Caki2 (cell line): ENCODE data around the gene JOSD2. TPM values are rescaled to one million over a fixed set of nuclear protein-coding genes. Genes with fewer than 3 reads are reported as not detected.

ENCODE experiments used
- DNase-seq: peaks from one replicate; pipeline ENCODE4 v3.0.0-alpha.2; 2015; ENCODE audit warnings: low read depth
- in situ Hi-C: cut with HindIII; loops from 2 replicates; pipeline ENCODE4 v1.10.0; 2016; ENCODE audit warnings: low sequenced_read_pairs, low pct_unique_long_range_greater_than_20kb, mixed read lengths
- total RNA-seq: library from RNA; depleted of rRNA; stranded (reverse); fragments of >200 nt; shearing (Covaris generic); gene quantifications from 2 replicates; pipeline ENCODE4 v1.2.3, GENCODE V29; 2014; ENCODE audit warnings: low replicate concordance; rRNA removed

JOSD2 gene
- 34.4 and 59.0 TPM in 2 replicates for total RNA-seq

DNA sequence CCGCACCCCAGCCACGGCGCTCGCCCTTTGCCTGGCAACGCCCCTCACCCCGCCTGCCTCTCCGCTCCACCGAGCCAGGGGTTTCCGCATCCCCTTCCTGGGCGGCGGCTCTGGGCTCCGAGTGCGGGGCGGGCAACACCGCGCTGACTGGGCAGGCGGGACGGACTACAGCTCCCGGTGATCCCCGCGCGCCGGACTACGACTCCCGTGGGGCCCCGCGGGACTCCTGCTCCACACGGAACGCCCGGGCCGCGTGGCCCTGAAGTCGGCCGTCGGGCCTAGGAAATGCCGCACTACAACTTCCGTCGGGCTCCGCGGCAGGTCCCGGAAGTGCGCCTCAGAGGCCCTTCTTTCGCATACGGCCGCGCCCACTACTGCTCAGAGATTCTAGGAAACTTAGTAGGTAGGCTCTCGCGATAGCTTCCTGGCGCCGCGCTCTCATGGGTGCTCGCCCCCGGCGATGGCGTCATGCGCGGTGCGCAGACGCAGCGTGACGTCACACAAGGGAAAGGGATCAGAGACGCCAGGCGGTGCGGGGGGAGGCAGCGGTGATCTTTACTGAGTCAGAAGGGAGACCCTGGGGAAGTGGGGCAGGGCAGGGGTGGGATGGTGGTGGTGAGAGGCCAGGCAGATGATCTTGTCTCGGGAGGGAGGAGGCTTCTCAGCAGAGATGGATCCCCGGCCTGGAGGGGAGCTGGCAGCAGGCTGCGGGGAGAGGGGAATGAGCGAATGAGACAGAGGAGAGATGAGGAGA is at the start of gene JOSD2:
TSS of gene JOSD2 (minus strand) at position 123 of the 754 bp plus-strand sequence. CDS start 760 bp downstream, outside the sequence.
- in situ Hi-C loops = no loop called here
- peak; percentile 99 for DNase-seq

- in situ Hi-C loops = no loop called here
Observed at GRCh38 chr19:50559636-50560035, 48.6 kb upstream of the JOSD2 start.

GRCh38 chr19:50558449-50558848 is 47.5 kb upstream of the JOSD2 start:
- in situ Hi-C loops = no loop called here

More at GRCh38 chr19:50559636-50560035, 48.6 kb upstream of the JOSD2 start:
- DNase-seq = no peak

DNA sequence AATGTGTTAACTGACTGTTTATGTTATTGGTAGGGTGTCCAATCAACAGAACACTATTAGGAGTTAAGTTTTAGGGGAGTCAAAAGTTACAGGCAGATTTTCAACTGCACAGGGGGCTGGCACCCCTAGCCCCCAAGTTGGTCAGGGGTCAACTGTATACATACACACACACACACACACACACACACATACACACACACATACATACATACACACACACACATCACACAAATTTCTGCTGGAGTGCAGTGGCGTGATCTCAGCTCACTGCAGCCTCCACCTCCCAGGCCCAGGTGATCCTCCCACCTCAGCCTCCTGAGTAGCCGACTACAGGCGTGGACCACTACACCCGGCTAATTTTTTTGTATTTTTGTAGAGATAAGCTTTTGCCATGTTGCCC is 47.0 kb upstream of the JOSD2 start:
- in situ Hi-C loops = no loop called here

More at GRCh38 chr19:50558449-50558848, 47.5 kb upstream of the JOSD2 start:
- DNase-seq = no peak

GRCh38 chr19:50557009-50557613 is 46.1 kb upstream of the JOSD2 start:
- no peak for DNase-seq
- in situ Hi-C loops = no loop called here

More for the DNA sequence above, 47.0 kb upstream of the JOSD2 start:
- no peak for DNase-seq

- peak; percentile 82 for DNase-seq
- in situ Hi-C loops = no loop called here
Observed at GRCh38 chr19:50556282-50557008, 45.5 kb upstream of the JOSD2 start.

GRCh38 chr19:50555450-50556281 is 44.7 kb upstream of the JOSD2 start:
- peak; percentile 41 for DNase-seq
- in situ Hi-C loops = no loop called here

- no peak for DNase-seq
- in situ Hi-C loops = no loop called here
Observed at GRCh38 chr19:50555033-50555432, 44.0 kb upstream of the JOSD2 start.

GRCh38 chr19:50554212-50554611 is 43.2 kb upstream of the JOSD2 start:
- no peak for DNase-seq
- in situ Hi-C loops = no loop called here

GRCh38 chr19:50553134-50553703 is 42.2 kb upstream of the JOSD2 start:
- DNase-seq = no peak
- in situ Hi-C loops = no loop called here

- in situ Hi-C loops = no loop called here
- no peak for DNase-seq
Observed at GRCh38 chr19:50552540-50552939, 41.5 kb upstream of the JOSD2 start.

DNA sequence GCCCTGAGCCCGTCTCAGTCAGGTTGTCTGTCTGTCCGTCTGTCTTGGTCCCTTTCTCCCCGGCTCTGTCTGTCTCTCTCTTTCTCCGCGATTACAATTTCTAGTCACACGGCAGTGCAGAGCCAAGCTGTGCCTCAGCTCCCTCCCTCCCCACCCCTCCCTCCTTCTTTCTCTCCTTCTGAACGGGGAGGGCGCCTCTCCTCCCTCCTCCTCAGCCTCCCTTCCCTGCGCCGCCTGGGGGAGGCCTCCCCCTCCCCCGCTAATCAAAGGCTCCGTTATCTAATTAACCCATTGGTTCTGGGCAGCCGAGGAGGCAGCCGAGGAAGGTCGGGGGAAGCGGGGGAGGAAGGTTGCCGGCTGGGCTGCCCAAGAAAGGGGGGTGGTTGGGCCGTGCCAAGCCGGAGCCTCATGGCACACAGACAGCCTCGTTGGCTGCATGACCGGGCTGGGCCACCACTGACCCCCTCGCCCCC is 40.8 kb upstream of the JOSD2 start:
- no peak for DNase-seq
- in situ Hi-C loops = no loop called here

- no peak for DNase-seq
- in situ Hi-C loops = no loop called here
Observed at GRCh38 chr19:50551034-50551714, 40.2 kb upstream of the JOSD2 start.

DNA sequence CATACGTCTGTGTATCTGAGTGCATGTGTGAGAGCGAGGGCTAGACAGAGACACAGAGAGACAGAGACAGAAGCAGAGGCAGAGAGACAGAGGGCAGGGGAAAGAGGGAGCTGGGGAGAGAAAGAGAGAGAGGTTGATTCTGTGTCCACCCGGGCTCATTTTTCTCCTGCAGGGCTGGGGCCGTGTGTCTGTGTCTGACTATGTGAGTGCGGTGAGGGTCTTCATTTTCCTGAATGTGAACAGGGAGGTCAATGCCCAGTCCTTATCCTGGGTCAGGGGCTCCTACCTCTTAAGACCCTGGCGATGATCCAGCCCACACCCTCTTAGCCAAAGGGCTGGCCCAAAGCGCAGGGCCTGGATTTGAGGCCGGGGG is 39.6 kb upstream of the JOSD2 start:
- in situ Hi-C loops = no loop called here
- DNase-seq = no peak

- in situ Hi-C loops = no loop called here
- DNase-seq = no peak
Observed at GRCh38 chr19:50549927-50550593, 39.1 kb upstream of the JOSD2 start.

DNA sequence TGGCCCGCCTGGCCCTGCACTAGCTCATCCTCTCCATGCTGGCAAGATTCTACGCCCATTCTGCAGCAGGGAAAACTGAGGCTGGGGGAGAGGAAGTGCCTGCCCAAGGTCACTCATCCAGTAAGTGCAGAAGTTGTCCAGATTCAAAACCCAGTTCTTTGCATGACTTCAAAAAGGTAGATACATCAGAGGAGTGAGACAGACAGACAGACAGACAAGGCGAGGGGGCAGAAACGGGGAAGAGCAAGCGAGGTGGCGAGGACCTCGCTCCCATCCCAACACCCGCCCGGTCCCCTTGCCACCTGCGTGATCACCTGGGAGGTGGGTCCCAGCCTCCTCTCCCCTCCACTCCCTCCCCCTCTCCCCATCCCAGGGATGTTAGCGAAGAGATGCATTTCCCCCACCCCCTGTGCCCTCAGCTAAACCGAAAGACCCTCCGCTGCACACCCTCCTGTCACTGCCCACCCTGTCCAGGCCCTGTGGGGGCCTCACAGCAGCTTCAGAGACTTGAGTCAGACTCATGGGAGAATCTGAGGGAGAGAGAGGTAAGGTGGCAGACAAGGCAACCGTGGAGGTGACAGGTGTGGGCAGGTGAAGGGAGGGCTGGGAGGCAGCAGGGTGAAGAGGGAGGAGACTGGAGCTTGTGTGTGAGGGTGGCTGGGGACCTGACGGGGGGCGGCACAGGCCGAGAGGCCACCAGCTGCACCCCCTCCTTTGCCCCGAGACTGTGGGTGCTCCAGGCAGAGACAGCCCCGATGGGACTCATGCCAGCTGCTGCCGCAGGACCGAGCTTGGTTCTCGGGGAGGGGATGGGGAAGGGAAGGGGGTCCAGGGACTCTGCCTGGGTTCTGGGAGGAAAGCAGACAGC is 38.3 kb upstream of the JOSD2 start:
- in situ Hi-C loops = no loop called here

More for the DNA sequence above, 38.3 kb upstream of the JOSD2 start:
- DNase-seq = no peak
